HepG2 (cell line): Measurements from ENCODE around the gene BEX2.
A peak's percentile ranks its signal among the peaks of the same experiment; 100 is the strongest.

Source experiments
- MYPOP ChIP-seq: sonication (generic); formaldehyde crosslinking; IDR thresholded peaks from 2 replicates; pipeline ENCODE4 v1.8.1; 2023; ENCODE audit warnings: mild to moderate bottlenecking, moderate library complexity, missing genetic modification reagents
- POLR2AphosphoS5 ChIP-seq: IDR thresholded peaks from 2 replicates; pipeline ENCODE4 v1.6.1; 2012; ENCODE audit warnings: low read depth, low read length
- SALL2 ChIP-seq: sonication (generic); formaldehyde crosslinking; IDR thresholded peaks from 2 replicates; pipeline ENCODE4 v1.8.1; 2023; ENCODE audit warnings: mild to moderate bottlenecking, missing genetic modification reagents, inconsistent platforms
- SAP130 ChIP-seq: IDR thresholded peaks from 2 replicates; pipeline ENCODE4 v1.6.1; 2016; ENCODE audit warnings: low read depth
- SIN3A ChIP-seq: IDR thresholded peaks from 2 replicates; pipeline ENCODE4 v1.6.1; 2011; ENCODE audit warnings: low read depth, mild to moderate bottlenecking, control low read depth, low read length, borderline replicate concordance
- ZNF12 ChIP-seq: sonication (generic); formaldehyde crosslinking; IDR thresholded peaks from 2 replicates; pipeline ENCODE4 v1.5.0; 2020; ENCODE audit warnings: missing genetic modification reagents
- TF ChIP-seq, protein P1 (sequence below): sonication (generic); formaldehyde crosslinking; IDR thresholded peaks from 2 replicates; pipeline ENCODE4 v1.5.0; 2020; ENCODE audit warnings: mild to moderate bottlenecking, missing genetic modification reagents, moderate library complexity

DNA sequence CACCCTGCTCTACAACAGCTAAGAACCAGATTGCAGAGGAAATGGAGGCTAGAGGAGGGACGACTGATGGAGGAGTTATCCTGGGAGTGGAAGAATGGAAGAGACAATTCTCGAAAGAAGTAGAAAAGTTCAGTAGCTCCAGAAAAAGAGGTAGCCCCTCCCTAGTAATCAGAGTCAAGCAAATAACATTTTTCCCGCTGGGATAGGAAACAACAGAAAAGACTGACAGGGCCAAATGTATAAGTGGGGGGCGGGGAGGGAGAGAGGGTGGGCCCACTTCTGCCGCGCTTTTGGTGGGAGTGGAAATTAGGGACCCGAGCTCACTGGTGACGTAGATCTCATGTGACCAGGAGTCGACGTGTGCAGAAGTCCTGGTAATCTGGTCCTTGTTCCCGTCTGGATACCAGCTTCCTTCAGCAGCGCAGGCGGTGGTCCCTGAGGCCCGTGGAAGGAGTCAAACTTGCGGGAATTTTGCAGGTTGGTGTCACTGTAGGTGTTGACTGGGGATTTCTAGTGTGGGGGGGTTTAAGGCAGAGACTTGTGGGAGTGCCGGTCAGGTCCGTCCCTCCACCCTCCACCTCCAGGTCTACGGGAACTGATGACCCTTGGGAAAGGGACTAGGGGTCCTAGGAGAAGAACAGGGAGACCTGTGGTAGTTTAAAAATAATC, 45.5 kb upstream of the BEX2 start, which contains the start of gene TCEAL9:
- TF ChIP-seq, protein P1, sequence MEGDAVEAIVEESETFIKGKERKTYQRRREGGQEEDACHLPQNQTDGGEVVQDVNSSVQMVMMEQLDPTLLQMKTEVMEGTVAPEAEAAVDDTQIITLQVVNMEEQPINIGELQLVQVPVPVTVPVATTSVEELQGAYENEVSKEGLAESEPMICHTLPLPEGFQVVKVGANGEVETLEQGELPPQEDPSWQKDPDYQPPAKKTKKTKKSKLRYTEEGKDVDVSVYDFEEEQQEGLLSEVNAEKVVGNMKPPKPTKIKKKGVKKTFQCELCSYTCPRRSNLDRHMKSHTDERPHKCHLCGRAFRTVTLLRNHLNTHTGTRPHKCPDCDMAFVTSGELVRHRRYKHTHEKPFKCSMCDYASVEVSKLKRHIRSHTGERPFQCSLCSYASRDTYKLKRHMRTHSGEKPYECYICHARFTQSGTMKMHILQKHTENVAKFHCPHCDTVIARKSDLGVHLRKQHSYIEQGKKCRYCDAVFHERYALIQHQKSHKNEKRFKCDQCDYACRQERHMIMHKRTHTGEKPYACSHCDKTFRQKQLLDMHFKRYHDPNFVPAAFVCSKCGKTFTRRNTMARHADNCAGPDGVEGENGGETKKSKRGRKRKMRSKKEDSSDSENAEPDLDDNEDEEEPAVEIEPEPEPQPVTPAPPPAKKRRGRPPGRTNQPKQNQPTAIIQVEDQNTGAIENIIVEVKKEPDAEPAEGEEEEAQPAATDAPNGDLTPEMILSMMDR (CRISPR knock-in tag): no peak
- TF ChIP-seq POLR2AphosphoS5: peak; percentile 72
- no peak for TF ChIP-seq MYPOP
- no peak for TF ChIP-seq SIN3A
- no peak for TF ChIP-seq SALL2
- peak; percentile 36 for TF ChIP-seq SAP130 (CRISPR knock-in tag)
- no peak for TF ChIP-seq ZNF12 (CRISPR knock-in tag)
